LHCN-M2 (cell line): ENCODE data around the gene NHLH2. TPM values are rescaled to one million over a fixed set of nuclear protein-coding genes. Genes with fewer than 3 reads are reported as not detected.

Experiments
- DNase-seq: peaks from one replicate; pipeline ENCODE4 v3.0.0-alpha.2; 2012; ENCODE audit warnings: low read depth
- polyA plus RNA-seq: library from polyadenylated mRNA; unstranded; fragments of >200 nt; gene quantifications from one replicate; pipeline ENCODE4 v1.2.1, GENCODE V29; 2012; ENCODE audit warnings: missing spikeins
- total RNA-seq: library from RNA; depleted of rRNA; stranded (reverse); fragments of >200 nt; gene quantifications from 2 replicates; pipeline ENCODE4 v1.2.3, GENCODE V29; 2014; rRNA removed

The NHLH2 gene
- 0.19 and 0.63 TPM in 2 replicates for total RNA-seq
- polyA plus RNA-seq = 0.09 TPM

DNA sequence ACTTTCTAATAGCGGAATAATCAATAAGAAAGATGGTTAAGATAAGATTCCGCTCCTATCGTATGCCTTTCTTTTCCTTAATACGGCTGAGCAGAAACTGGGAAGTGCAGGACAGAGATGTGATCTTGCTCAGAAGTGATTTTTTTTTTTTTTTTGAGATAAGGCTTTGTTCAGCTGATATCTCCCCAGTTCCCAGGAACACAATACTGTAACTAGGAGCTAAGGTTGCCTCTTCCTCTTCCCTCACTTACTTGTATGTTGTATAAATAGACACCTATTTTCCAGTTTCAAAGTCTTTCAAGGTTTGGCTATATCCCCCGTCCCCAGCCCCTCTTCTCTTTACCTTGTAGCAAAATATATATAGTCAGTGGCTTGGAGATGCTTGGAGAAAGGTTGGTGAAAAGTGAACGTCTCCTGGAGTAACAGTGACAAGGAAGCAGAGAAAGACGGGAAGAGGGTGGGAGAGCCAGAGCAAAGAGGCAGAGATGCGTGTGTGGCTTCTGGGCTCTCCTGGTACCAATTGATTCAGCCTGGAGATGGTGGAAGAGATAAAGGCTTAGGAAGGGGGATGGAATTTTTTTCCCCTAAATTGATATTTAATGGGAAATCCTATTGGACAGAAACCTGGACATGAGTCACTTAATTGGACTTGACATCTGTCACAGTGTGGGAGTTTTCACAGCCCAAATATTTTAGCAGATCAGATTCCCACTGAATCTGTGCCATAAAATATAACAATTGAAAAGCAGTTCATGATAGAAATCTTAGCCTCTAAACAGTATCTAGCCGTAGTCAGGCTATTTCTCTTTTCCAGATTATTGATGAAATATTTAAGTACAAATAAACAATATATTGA, at the start of gene NHLH2:
Gene NHLH2, minus strand, starts transcription at position 522 of the 856 bp plus-strand sequence. CDS start 2,754 bp downstream, outside the sequence.
- peak; percentile 19 for DNase-seq

DNA sequence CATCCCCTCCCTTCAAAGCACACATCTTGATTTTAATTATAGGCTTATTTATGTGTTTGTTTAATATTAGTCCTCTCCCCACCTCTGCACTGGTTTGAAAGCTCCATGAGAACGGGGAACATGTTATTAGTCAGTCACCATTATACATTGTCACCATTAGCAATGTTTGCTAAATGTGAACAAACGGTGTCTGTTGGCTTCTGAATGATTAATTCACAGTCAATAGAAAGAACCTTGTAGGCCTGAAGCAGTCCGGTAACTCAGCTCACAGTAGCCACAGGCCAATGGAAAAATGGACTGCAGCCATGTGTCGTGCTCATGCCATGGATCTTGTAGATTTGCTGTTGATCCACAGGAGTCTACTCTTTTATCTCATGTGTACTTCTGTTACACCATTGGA, 49.7 kb upstream of the NHLH2 start:
- DNase-seq = no peak

DNA sequence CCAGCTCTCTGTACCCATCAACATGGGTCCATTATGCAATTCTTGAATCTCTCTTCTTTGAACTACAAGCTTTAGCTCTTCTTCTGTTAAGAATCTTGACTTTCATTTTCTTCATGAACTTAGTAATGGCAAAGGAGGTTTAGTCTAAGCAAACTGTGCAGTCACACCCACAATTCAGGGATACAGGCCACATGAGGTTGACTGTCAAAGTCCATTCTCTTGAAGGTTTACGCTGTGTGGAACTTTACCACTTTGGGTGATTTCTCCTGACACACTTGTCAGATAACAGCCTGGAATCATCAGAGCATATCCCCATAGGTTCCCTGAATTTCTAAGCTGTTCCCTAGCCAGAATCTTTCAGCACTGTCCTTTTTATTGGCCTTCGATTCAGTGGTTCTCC, 48.0 kb upstream of the NHLH2 start:
- no peak for DNase-seq

DNA sequence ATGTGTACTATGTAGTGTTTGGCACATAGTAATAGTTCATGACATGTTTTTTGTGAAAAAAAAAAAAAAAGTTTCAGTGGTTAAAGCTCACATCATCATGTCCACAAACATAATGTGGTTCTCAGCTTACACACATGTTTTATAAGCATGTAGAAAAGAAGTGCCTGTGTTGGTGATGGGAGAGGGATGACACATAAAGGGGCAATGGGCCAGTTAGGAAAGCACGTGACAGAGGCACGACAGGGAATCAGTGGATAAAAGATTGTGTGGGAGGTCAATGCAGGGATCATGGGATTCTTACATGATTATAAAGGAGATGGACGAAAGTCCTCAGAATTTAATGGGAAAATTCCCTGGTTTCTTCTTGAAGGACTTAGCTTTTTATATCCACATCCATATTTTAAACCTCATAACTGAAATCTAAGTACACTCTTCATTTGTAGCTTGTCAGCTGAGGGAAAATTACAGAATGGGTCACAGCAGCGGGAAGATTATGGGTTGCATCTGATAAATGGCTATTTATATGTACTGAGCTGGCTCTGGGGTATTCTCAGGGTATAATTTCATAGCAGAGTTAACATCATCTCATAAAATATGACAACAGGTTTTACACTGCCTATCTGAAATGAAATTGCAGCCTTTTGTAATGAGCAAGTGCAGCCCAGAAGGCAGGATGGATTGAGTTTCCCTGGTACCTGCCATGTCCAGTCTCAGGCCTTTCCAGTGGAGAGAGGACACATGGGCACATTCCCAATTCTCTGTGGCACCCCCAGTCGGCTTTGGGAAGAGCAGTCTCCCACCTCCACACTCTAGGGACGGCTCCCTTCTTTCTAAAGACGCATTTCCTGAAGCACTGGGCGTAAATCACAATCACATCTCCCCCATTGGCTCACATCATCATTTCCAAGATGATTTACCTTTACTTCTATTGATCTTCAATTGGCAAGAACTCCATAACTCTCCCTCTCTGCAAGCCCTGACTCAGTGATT, 42.3 kb upstream of the NHLH2 start:
- DNase-seq = no peak

DNA sequence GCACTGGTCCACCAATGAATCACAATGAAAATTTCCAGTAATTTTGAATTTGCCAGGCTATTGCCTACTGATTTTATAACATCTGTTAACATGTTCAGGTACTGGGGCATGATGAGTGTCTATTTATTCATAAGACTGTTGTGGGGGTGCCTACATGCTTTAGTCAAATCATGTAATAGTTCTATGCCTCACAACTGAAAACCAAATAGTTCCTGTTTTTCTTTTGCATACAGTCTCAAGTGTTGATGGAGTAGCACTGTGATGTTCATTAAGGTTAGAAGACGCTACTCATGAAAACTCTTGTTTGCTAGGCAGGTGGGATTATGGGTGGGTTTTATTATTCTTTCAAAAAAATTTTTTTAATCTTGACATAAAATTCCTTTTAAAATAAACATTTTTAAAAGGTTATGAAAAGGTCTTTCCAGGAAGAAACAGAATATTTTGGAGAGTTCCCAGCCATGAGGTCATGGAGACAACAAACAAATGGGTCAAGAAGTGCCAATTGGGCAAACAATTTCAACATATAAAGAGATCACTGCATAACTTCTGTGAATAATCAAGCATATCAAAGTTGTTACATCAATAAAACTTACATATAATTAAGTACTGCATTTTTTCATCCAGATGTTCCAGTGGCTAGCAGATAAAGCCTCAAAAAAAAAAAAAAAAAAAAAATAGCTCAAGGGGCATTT, 40.2 kb upstream of the NHLH2 start:
- DNase-seq = no peak

DNA sequence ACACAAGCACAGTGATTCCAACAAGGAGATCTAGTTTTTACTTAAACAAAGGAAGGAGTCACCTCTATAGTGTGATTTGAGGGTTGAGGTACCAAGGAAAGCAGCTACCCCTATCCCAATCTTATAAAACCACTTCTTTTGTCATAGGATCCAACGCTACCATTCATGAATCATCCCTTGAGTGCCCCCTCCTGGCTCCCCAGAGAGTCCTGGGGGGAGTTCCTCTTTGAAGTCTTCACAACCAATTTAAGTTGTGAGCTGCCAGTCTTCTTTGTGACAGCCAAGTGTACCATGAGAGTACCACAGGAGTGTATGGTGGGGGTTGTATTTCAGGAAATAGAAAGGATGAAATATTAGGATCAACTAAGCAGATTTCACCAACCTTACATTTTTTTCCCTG, 39.1 kb upstream of the NHLH2 start:
- peak; percentile 27 for DNase-seq

DNA sequence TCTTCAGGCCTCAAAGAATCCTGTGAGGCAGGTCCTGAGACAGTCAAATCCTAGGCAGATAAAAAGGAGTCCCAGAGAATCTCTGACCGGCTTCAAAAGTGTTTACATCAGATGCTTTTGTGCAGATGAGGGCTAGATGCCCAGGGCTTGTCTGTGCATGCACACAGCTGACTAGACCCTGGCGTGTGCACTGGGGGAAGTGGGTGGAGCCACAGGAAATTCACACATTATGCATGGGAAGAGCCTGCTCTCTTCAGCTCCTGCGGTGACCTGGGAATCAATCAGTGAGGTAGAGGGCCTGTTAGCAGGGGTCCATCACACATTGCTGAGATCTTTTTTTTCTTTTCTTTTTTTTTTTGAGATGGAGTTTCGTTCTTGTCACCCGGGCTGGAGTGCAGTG, 36.6 kb upstream of the NHLH2 start:
- DNase-seq = no peak

DNA sequence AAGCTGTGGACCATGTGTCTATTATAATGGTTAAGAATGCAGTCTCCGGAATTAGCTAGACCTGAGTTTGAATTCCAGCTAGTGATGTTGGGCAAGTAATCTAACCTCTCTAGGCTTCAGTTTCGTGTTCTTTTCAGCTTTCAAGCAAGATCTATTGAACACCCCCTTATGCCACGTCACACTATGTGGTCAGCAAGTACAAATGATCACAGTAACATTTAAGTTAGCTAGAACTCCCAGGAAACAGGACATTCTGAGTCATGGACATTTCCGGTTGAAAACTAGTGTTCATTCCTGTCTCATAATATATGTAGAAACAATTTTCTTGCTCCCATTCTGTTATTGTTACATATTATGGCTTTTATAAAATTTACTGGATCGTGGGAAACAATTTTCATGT, 34.0 kb upstream of the NHLH2 start:
- peak; percentile 85 for DNase-seq

DNA sequence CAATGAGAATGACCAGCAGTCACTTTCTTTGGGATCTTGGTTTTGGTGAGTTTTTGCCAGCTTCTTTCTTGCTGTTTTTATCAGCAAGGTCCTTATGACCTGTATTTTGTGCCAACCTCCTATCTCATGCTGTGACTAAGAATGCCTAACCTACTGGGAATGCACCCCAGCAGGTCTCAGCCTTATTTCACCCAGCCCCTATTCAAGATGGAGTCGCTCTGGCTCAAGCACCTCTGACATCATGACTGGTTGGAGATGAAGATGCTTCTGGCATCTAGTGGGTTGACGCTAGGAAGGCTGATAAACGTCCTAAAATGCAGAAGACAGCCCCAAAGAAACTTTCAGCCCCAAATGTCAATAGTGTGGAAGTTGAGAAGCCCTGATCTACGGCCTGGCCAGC, 33.6 kb upstream of the NHLH2 start:
- no peak for DNase-seq

DNA sequence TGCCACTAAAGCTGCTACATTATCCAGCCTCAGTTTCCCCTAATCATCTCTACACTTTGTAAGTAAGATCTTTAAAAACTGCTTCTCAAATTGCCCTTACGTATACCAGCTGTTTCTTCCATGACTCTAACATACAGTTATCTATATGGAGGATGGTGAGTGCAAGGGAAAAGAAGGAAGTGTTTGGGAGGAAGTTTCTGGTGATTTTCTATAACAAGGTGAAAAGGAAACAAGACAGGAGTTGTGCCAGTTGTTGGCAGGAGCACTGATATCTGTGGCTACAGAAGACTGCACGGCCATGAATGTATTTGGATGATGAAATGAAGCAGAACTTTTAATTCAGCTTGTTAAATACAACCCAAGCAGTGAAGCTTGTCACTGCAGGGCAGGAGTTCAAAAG, 32.3 kb upstream of the NHLH2 start:
- no peak for DNase-seq

DNA sequence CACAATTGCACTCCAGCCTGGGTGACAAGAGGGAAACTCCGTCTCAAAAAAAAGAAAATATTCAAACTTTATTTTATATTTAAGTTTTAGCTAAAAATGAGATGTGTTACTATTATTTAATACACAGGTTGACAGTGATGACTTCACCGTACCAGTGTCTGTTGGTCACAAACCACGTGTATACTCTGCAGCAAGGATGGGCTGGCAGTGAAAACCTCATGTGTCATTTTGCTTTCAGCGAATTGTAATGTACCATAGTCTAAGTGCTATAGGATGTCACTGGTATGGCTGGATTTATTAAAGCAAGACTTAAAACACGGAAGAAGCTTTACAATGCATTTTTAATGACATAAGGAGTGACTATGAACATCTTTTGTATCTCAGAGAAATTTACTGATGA, 28.1 kb upstream of the NHLH2 start:
- no peak for DNase-seq

DNA sequence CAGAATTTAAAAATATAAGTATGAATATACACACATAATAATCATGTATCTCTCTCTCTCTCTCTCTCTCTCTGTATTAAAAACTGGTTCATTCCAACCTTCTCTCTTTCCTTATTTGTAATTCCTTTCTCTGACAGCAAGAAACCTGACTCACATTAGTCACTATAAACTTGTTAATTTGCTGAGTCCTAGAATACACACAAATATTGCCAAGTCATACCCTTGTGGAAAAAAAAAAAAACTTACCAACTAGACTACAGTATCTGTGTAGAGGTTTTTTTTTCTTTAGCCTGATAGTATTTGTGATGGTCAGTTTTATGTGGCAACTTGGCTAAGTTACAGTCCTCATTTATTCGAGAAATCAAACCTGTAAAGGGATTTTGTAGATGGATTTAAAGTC, 26.3 kb upstream of the NHLH2 start:
- DNase-seq = peak; percentile 62

DNA sequence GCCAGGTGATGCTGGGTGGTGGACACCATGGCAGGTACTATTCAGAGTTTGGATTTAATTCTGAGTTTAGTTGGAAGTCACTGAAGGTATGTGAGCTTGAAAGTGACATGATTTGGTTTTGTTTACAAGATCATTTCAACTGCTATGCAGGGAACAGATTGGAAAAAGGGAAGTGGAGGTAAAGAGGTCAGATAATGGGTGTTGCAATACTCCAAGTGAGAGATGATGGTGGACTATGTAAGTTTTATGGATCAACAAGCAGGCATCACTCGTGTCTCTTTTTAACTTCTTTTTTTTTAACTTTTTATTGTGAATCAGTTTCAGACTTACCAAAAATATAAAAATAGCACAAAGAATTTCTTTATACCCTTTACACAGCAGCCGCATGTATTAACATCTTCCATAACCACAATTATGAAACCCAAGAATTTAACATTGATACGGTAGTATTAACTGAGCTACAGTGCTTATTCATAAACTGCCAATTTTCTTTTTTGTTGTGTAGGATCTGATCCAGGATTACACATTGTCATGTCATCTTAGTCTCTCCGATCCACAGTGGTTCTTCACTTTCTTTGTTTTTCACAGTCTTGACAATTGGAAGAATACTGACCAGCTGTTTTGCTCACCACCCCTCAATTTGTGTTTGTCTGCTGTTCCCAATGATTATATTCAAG, 24.9 kb upstream of the NHLH2 start:
- peak; percentile 64 for DNase-seq

DNA sequence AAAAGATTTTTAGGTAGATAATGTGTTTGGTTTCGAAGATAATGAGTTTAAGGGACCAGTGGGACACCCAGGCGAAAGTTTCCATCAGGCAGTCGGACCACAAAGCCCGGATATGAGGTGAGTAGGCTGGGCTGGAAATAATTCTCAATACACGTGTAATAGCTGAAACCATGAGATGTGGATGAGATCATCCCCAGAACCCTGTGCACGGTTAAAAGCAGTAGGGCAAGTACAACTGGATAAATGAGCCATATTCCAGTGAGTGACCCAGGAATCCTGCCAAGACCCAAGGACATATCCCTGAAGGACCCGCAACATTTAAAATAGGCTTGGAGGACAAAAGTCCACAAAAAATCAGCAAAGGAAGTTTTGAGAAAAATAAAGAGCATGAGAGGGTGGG, 21.5 kb upstream of the NHLH2 start:
- DNase-seq = no peak

DNA sequence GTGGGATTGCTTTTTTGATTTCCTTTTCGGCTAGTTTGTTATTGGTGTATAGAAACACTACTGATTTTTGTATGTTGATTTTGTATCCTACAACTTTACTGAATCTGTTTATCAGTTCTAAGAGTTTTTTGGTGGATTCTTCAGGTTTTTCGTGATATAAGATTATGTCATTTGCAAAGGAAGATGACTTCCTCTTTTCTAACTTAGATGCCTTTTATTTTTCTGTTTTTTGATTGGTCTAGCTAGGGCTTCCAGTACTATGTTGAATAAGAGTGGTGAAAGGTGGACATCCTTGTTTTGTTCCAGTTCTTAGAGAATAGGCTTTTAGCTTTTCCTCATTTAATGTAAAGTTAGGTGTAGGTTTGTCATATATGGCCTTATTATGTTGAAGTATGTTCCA, 13.1 kb upstream of the NHLH2 start:
- no peak for DNase-seq

DNA sequence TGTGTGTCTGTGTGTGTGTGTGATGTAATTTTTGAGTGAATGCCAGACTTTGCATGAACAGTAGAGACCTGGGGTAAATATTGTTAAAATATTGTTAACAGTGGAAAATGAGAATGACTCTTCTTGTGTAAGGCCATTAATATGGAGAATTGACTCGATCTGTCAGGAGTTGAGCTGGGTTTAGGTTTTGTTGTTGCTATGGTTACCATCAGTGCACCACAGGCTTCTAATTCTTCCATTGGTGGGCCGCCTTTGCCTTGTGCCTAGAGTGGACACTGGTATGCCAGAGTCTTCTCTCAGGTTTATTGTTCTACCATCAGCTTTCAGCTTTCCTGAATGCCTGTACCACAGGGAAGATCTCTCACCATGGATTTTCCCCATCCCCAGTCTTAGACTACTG, 10.0 kb upstream of the NHLH2 start:
- no peak for DNase-seq

DNA sequence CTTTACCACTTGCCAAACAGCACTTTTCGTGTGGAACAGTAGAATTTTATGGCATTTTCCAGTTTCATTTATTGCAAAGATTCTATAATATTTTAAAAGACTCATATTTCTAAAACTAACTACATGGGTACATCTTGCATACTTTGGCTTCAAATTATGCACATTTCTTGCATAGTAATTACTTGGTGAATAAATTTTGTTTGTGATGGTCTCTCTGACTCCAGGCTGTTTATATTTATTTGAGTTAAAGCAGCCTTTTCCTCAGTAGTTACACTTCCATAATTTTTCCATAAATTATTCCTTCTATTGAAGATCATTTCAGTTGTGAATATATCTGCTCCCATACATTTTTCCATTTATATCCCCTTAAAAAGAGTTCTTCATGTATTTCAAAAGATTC, 6.9 kb upstream of the NHLH2 start:
- DNase-seq = no peak

DNA sequence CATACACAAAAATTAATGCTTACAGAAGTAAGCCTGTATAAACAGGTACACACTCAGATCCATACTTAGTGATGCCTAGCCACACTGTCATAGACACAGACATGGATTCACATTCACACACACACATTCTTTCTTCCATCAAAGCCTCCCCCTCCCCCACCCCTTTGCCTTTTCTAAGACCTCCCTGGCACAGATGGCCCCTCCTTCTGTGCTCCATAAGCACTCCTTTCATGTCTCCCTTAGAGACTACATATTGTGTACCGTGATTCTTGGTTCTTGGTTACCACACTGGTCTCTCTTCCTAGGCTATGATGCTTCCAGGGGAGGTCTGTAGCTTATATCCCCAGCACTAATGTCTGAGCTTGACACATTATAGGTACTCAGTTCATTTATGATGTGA, 2.0 kb upstream of the NHLH2 start:
- no peak for DNase-seq

DNA sequence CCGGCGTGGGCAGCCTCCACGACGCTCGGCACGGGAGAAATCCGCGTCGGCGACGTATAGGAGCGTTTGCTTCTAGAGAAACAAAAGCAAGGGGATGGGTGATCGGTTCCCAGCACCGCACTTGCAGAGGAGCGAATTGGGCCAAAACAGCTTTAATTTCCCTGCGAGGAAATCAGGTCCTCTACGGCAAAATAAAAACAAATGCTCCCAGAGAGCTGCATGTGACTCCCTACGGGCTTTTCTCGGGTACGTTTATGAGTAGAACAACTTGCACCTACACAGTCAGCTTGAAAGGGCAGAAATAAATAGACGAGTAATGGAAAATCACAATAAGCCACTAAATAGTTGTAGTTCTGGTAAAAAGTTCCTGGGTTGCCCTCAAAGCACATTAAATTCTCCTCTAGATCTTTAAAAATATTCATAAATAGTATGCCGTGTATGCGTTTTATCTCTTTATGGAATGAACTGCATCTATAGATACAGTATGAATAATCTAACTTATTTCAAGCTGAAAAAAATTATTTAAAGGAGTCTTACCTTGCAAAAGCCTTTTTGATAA, 1.2 kb downstream of the NHLH2 start:
- no peak for DNase-seq

DNA sequence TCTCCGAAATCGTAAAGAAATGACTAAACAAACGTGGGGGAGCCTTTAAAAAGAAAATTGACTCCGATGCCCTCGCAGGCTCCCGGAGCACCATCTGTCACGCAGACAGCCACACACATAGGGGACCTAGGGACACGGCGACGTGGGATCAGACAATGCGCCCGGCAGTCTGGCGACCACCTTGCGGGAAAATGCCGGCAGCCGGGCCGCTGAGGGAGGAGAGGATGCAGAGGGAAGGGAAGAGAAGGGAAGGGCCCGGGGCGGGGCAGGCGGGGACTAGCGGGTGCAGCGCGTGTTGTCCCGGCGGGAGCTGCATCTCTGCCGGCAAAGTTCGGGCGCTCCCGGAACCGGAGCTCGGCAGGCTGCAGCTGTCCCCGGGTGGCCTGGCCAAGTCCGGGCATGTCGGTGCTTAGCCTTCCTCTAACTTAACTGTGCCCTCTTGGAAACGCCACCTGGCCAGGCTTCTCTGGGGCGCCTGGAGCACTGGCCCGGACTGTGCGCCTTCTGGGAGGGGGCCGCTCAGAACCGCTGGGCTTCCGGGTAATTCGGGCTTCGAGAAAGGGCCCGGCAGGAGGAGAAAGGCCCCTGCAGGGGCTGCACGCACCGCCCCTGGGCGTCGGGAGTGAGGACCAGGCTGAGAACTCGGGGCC, 1.8 kb downstream of the NHLH2 start:
- peak; percentile 65 for DNase-seq
